Esophagus squamous epithelium (tissue), 4 donors: ENCODE measurements around the gene CBX6.

ENCODE experiments used
- POLR2A ChIP-seq, 4 donors: fragments of 450-650 bp; IDR thresholded peaks; one replicate each; pipeline ENCODE4 v1.6.1; 2017; ENCODE audit warnings: antibody characterized with exemption in 4 of 4, mild to moderate bottlenecking in 4 of 4, moderate library complexity in 3 of 4
- TF ChIP-seq, protein P1 (sequence below), 6 experiments: fragments of 450-650 bp in 4 of 6; fragments of 200-600 bp in 2 of 6; sonication (generic) in 2 of 6; IDR thresholded peaks; one replicate each; pipeline ENCODE4 v1.5.1; 2016 to 2019; ENCODE audit warnings: antibody characterized with exemption in 6 of 6, mild to moderate bottlenecking in 4 of 6, moderate library complexity in 4 of 6

DNA sequence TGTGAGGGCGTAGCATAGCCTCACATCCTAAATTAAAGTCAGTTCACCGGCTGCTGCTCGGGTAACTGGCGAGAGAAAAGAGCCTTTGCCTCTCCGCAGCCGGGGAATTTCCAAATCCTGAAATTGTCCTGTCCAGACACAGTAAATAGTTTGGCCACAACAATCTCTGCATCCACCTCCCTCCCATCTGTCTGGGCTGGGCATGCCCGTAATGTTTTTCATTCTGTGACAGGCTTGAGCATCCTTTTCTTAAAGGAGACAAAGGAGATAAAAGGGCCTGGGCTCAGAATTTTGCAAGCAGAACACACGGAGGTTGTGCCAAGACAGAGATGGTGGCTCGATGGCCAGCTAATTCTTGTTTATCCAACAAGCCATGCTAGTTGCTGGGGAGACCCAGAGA lies 19.2 kb upstream of the CBX6 start:
- TF ChIP-seq, protein P1, sequence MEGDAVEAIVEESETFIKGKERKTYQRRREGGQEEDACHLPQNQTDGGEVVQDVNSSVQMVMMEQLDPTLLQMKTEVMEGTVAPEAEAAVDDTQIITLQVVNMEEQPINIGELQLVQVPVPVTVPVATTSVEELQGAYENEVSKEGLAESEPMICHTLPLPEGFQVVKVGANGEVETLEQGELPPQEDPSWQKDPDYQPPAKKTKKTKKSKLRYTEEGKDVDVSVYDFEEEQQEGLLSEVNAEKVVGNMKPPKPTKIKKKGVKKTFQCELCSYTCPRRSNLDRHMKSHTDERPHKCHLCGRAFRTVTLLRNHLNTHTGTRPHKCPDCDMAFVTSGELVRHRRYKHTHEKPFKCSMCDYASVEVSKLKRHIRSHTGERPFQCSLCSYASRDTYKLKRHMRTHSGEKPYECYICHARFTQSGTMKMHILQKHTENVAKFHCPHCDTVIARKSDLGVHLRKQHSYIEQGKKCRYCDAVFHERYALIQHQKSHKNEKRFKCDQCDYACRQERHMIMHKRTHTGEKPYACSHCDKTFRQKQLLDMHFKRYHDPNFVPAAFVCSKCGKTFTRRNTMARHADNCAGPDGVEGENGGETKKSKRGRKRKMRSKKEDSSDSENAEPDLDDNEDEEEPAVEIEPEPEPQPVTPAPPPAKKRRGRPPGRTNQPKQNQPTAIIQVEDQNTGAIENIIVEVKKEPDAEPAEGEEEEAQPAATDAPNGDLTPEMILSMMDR (IDR thresholded peaks at IDR 0.05) = no peak
- no peak for TF ChIP-seq POLR2A (IDR thresholded peaks at IDR 0.05)
